Fibroblast of the aortic adventitia (primary cell): ENCODE measurements around the gene ARIH1. TPM values are rescaled to one million over a fixed set of nuclear protein-coding genes. Genes with fewer than 3 reads are reported as not detected.
A peak's percentile ranks its signal among the peaks of the same experiment; 100 is the strongest.

ENCODE experiments used
- DNase-seq: peaks from one replicate; pipeline ENCODE4 v3.0.0-alpha.2; 2010; ENCODE audit warnings: low read depth
- H3K4me3 ChIP-seq: 2 replicates; pipeline ENCODE4 v1.5.1; 2011; ENCODE audit warnings: low read depth, mild to moderate bottlenecking, control low read depth, low read length, moderate library complexity
- CTCF ChIP-seq: IDR thresholded peaks from 2 replicates; pipeline ENCODE4 v1.5.1; 2011; ENCODE audit warnings: mild to moderate bottlenecking, low read length, control low read depth, inconsistent platforms; ENCODE audit not compliant: insufficient read depth
- total RNA-seq: library from RNA; depleted of rRNA; stranded (reverse); fragments of >200 nt; gene quantifications from 2 replicates; pipeline ENCODE4 v1.2.3, GENCODE V29; 2012; ENCODE audit warnings: low replicate concordance

Gene ARIH1
- total RNA-seq, 1 donor = 51.1 TPM

GRCh38 chr15:72487070-72487797, 13.1 kb downstream of the ARIH1 start:
- H3K4me3 ChIP-seq = no peak overlapping the region
- TF ChIP-seq CTCF = no peak
- DNase-seq = peak; percentile 57

GRCh38 chr15:72488558-72488957, 14.4 kb downstream of the ARIH1 start:
- no peak for TF ChIP-seq CTCF
- H3K4me3 ChIP-seq = no peak overlapping the region
- no peak for DNase-seq

- TF ChIP-seq CTCF = no peak
- no peak overlapping the region for H3K4me3 ChIP-seq
- no peak for DNase-seq
Measured at GRCh38 chr15:72489943-72490554, 15.9 kb downstream of the ARIH1 start.

- no peak overlapping the region for H3K4me3 ChIP-seq
- peak; percentile 63 for DNase-seq
- no peak for TF ChIP-seq CTCF
Measured at GRCh38 chr15:72491768-72492167, 17.6 kb downstream of the ARIH1 start.

- no peak overlapping the region for H3K4me3 ChIP-seq
- TF ChIP-seq CTCF = no peak
- DNase-seq = peak; percentile 17
Measured at GRCh38 chr15:72492733-72493132, 18.6 kb downstream of the ARIH1 start.

GRCh38 chr15:72493220-72493619, 19.1 kb downstream of the ARIH1 start:
- TF ChIP-seq CTCF = no peak
- no peak overlapping the region for H3K4me3 ChIP-seq
- DNase-seq = no peak

- no peak for TF ChIP-seq CTCF
- no peak for DNase-seq
Measured at GRCh38 chr15:72495007-72495406, 20.9 kb downstream of the ARIH1 start.

More at GRCh38 chr15:72495007-72495406, 20.9 kb downstream of the ARIH1 start:
- H3K4me3 ChIP-seq = no peak overlapping the region
